Breast epithelium (tissue), 4 donors: Measurements from ENCODE around the gene GCH1. TPM values are rescaled to one million over a fixed set of nuclear protein-coding genes. Genes with fewer than 3 reads are reported as not detected.
A peak's percentile ranks its signal among the peaks of the same experiment; 100 is the strongest.
"Not testable (repeated sequence)": the region's sequence is repeated elsewhere in the genome, so short reads cannot be mapped to it uniquely, and the experiment has no call there.

Experiments
- DNase-seq, 2 donors: peaks; one replicate each; pipeline ENCODE4 v3.0.0-alpha.2; 2019; ENCODE audit warnings: low spot score in 2 of 2
- H3K27ac ChIP-seq, 2 donors: fragments of 200-600 bp; sonication (generic) in 1 of 2; one replicate each; pipeline ENCODE4 v1.5.1; 2016 to 2019; ENCODE audit warnings: mild to moderate bottlenecking in 1 of 2
- H3K27me3 ChIP-seq, 2 donors: fragments of 200-600 bp; sonication (generic) in 1 of 2; one replicate each; pipeline versions ENCODE4 v1.5.1 to v1.6.0; 2017 to 2019; ENCODE audit warnings: control low read depth in 1 of 2, mild to moderate bottlenecking in 1 of 2
- H3K36me3 ChIP-seq: fragments of 200-600 bp; one replicate; pipeline ENCODE4 v1.5.1; 2019
- H3K4me1 ChIP-seq, 2 donors: fragments of 200-600 bp; sonication (generic); one replicate each; pipeline ENCODE4 v1.5.1; 2016 to 2019; ENCODE audit warnings: control low read depth in 1 of 2
- H3K4me3 ChIP-seq, 3 donors: fragments of 200-600 bp; sonication (generic); 1 replicate in 2 of 3; 2 replicates in 1 of 3; pipeline ENCODE4 v1.5.1; 2016 to 2019; ENCODE audit warnings: mild to moderate bottlenecking in 3 of 3, moderate library complexity in 2 of 3
- H3K9me3 ChIP-seq, 2 donors: fragments of 200-600 bp; sonication (generic) in 1 of 2; one replicate each; pipeline ENCODE4 v1.5.1; 2016 to 2019; ENCODE audit warnings: control low read depth in 1 of 2
- CTCF ChIP-seq, 3 donors: fragments of 450-650 bp; IDR thresholded peaks; one replicate each; pipeline ENCODE4 v1.5.1; 2016 to 2017; ENCODE audit warnings: antibody characterized with exemption in 3 of 3, mild to moderate bottlenecking in 3 of 3, moderate library complexity in 3 of 3
- POLR2A ChIP-seq: fragments of 450-650 bp; IDR thresholded peaks from one replicate; pipeline ENCODE4 v1.6.1; 2016; ENCODE audit warnings: antibody characterized with exemption, mild to moderate bottlenecking, moderate library complexity
- POLR2AphosphoS5 ChIP-seq, 3 donors: sonication (generic); formaldehyde crosslinking; IDR thresholded peaks; one replicate each; pipeline ENCODE4 v1.6.1; 2017; ENCODE audit warnings: antibody characterized with exemption in 3 of 3
- intact Hi-C: fragments of 100-400 bp; cut with DNase I; formaldehyde crosslinking; loops from one replicate; pipeline ENCODE4 v1.15.1; 2023; ENCODE audit warnings: low total_unique reads
- total RNA-seq, 3 donors: library from RNA; depleted of rRNA; stranded (reverse); fragments of >200 nt; gene quantifications; one replicate each; pipeline ENCODE4 v1.1.0, GENCODE V29; 2016

Gene GCH1
- total RNA-seq, 3 donors from 2014 or later, result 3.4 to 20.1 (median 19.3) TPM

GRCh38 chr14:54906075-54906474 is 3.4 kb upstream of the GCH1 start:
- Histone ChIP-seq H3K9me3 (no peaks in the 10 kb centered on the region), H3K27ac (no peak overlapping the region), H3K4me1 (no peaks in the 10 kb centered on the region), H3K36me3 (no peaks in the 10 kb centered on the region), H3K4me3 (no peak overlapping the region), H3K27me3 (no peaks in the 10 kb centered on the region)
- intact Hi-C loops, result no loop called here
- no peak for TF ChIP-seq CTCF (IDR thresholded peaks at IDR 0.05)
- no peak for TF ChIP-seq POLR2A
- no peak for TF ChIP-seq POLR2AphosphoS5 (IDR thresholded peaks at IDR 0.05)
- DNase-seq, result no peak

GRCh38 chr14:54902143-54902520 is 494 bp downstream of the GCH1 start:
- intact Hi-C loops, result no loop called here
- Histone ChIP-seq H3K36me3 (no peaks in the 10 kb centered on the region), H3K9me3 (no peaks in the 10 kb centered on the region), H3K4me1 (no peaks in the 10 kb centered on the region), H3K27me3 (no peaks in the 10 kb centered on the region), H3K4me3 (peak overlapping the region; percentile 78 to 99 (median 87)), H3K27ac (peak overlapping the region; percentile 84 to 96)
- peak in 2 of 3 donors; percentile 22 to 50 for TF ChIP-seq POLR2AphosphoS5 (IDR thresholded peaks at IDR 0.05)
- no peak for TF ChIP-seq CTCF (IDR thresholded peaks at IDR 0.05)
- TF ChIP-seq POLR2A, result no peak
- peak; percentile 57 to 66 for DNase-seq

- Histone ChIP-seq H3K9me3 (no peaks in the 10 kb centered on the region), H3K27me3 (no peaks in the 10 kb centered on the region), H3K4me1 (no peaks in the 10 kb centered on the region), H3K27ac (peak overlapping the region; percentile 84 to 96), H3K36me3 (no peaks in the 10 kb centered on the region), H3K4me3 (peak overlapping the region; percentile 78 to 99 (median 87))
- TF ChIP-seq CTCF (IDR thresholded peaks at IDR 0.05), result peak in 1 of 3 donors; percentile 13
- TF ChIP-seq POLR2AphosphoS5 (IDR thresholded peaks at IDR 0.05), result no peak
- peak; percentile 26 to 56 for DNase-seq
- intact Hi-C loops, result no loop called here
Observed at GRCh38 chr14:54901380-54902142, 1.1 kb downstream of the GCH1 start.

- intact Hi-C loops, result no loop called here
Observed at GRCh38 chr14:54899573-54899972, 3.1 kb downstream of the GCH1 start.

GRCh38 chr14:54897809-54898555 is 4.6 kb downstream of the GCH1 start:
- DNase-seq, H3K4me1 ChIP-seq, H3K27me3 ChIP-seq, intact Hi-C loops, H3K4me3 ChIP-seq, H3K9me3 ChIP-seq, H3K36me3 ChIP-seq, H3K27ac ChIP-seq: not testable (repeated sequence)

More at GRCh38 chr14:54899573-54899972, 3.1 kb downstream of the GCH1 start:
- DNase-seq, result no peak
- H3K4me1 ChIP-seq, result no peaks in the 10 kb centered on the region
- H3K27me3 ChIP-seq, result no peaks in the 10 kb centered on the region
- H3K9me3 ChIP-seq, result no peaks in the 10 kb centered on the region
- no peak overlapping the region for H3K27ac ChIP-seq
- H3K36me3 ChIP-seq, result no peaks in the 10 kb centered on the region
- no peak overlapping the region for H3K4me3 ChIP-seq
- TF ChIP-seq POLR2AphosphoS5 (IDR thresholded peaks at IDR 0.05) (no peak), CTCF (IDR thresholded peaks at IDR 0.05) (no peak), POLR2A (no peak)
